GM12874 (cell line): ENCODE data around the gene HMBS.

Source experiments
- TF ChIP-seq, protein P1 (sequence below): IDR thresholded peaks from 2 replicates; pipeline ENCODE4 v1.5.1; 2011; ENCODE audit warnings: low read depth, mild to moderate bottlenecking, control low read depth, low read length, moderate library complexity; ENCODE audit not compliant: insufficient read depth

The HMBS gene

DNA sequence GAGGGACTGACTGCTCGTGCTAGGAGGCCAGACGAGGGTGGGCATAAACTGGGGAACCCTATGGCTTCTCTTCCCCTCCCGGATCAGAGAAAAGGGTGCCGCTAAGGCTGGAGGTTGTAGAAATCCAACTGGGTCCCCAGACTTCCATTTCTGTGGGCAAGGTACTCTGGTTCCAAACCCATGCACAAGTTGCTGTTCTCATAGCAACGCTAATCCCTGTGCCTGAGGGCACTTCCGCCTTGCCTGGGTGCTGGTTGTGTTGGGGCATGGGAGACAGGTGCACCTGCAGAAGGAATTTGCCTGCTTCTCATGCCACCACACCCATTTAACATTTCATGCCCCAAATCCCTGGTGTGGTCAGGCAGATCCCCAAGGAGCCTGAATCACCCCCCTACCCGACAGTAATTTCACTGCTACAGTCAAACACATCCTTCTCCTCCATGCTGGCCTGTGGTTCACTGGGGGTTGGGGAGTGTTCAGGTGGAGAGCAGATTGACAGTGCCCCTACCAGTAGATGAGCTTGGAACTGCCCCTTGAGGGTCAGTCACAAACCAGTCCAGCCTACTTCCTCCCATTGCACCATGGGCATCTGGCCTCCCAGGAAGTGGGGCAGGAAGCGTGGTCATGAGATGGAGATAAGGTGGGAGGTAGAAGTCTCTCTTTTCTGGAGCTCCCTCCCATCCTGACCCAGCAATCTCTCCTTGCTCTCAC lies 23.6 kb downstream of the HMBS start:
- TF ChIP-seq, protein P1, sequence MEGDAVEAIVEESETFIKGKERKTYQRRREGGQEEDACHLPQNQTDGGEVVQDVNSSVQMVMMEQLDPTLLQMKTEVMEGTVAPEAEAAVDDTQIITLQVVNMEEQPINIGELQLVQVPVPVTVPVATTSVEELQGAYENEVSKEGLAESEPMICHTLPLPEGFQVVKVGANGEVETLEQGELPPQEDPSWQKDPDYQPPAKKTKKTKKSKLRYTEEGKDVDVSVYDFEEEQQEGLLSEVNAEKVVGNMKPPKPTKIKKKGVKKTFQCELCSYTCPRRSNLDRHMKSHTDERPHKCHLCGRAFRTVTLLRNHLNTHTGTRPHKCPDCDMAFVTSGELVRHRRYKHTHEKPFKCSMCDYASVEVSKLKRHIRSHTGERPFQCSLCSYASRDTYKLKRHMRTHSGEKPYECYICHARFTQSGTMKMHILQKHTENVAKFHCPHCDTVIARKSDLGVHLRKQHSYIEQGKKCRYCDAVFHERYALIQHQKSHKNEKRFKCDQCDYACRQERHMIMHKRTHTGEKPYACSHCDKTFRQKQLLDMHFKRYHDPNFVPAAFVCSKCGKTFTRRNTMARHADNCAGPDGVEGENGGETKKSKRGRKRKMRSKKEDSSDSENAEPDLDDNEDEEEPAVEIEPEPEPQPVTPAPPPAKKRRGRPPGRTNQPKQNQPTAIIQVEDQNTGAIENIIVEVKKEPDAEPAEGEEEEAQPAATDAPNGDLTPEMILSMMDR: no peak

DNA sequence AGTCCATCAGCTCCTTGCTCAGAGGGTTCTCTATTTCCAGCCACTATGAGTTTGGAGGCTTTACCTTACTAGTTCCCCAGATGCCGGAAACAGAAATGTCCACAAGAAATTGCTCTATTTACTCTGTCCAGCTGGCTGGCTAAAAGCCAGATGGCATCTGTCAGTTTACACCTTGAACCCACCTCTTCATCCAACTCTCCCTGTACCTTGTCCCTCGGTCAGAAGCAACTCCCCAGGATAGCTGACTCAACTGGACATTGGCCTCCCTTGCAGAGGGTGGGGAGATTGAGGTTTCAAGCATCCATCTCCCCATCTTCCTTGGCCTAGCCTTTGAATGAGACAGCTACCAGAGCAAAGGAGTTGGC lies 24.2 kb downstream of the HMBS start:
- TF ChIP-seq, protein P1: no peak

DNA sequence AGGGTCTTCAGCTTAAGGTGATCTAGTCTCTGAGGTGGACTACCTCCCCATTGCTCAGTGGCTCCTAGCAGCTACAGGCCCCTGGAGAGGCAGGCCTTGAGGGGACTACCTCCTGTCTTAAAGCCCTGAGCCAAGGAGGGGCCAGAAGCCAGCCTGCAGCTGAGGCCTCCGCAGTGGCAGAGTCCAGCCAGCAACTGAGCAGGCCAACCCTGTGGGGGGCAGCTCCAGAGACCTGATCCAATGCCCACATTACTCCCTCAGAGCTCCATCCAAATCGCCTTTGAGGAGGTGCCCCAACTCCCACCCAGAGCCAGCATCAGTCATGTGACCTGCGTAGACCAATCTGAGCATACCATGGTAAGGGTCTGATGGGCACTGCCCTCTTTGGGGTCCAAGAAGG lies 25.2 kb downstream of the HMBS start:
- TF ChIP-seq, protein P1: no peak

DNA sequence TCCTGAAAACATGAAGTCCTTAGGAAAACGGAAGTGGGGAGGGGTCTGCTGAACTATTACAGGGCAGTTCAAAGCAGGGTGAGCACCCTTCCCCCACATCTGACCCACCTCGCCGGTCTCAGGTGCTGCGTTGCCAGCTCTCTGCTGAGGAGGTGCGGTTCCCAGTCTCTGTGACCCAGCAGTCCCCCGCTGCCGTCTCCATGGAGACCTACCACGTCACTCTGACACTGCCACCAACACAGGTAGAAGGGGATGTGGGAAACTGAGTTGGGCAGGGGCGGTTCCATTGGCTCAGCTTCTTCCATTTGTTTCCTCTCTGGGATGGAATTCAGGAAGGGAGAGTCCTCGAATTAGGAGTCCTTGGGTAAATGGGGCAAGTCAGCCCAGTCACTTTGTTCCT lies 25.8 kb downstream of the HMBS start:
- TF ChIP-seq, protein P1: no peak

DNA sequence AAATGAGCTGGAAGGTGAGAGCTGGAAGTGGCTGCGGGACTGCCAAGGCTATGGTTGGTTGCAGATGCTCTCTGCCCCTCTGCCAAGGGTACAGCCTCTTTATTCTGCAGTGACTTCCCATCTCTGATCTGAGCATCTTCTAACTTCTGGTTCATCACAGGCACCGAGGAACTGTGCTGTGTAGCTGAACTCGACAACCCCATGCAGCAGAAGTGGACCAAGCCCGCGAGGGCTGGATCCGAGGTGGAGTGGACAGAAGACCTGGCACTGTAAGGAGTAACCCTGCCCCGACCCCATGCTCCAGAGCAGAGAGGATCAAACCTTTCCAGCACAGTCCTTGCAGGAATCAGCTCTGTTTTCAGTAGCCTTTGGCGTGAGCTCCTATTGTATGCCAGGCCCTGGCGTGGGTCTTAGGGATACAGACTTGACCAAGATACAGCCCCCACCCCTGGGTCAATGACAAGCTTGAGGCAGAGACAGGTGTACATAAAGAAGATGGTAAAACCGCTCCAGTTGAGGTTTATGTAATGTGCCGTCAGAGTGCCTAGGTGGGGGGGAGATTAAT lies 26.8 kb downstream of the HMBS start:
- TF ChIP-seq, protein P1: no peak

DNA sequence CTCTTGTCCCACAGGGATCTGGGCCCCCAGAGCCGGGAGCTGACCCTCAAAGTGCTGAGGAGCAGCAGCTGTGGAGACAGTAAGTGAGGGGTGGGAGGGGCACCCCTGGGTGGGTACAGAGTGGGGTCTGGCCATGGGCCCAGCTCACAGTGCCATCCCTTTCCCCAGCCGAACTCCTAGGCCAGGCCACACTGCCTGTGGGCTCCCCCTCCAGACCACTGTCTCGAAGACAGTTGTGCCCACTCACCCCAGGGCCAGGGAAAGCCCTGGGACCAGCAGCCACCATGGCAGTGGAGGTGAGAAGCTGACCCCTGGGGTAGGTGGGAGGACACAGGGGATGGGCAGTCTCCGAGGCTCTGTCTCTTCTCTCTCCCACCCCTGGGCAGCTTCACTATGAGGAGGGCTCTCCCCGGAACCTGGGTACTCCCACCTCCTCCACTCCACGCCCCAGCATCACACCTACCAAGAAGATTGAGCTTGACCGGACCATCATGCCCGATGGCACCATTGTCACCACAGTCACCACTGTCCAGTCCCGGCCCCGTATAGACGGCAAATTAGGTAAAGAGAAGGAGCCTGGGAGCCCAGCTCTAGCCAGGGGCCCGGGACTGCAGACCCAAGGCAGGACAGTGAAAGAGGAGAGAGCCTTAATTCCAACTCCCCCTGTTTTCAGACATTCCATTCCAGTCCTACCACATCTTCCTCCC lies 27.8 kb downstream of the HMBS start:
- TF ChIP-seq, protein P1: no peak

GRCh38 chr11:119113716-119114115 lies 29.0 kb downstream of the HMBS start:
- TF ChIP-seq, protein P1: no peak
